ENCODE data around the gene PIGZ. TPM values are rescaled to one million over a fixed set of nuclear protein-coding genes. Genes with fewer than 3 reads are reported as not detected.

The PIGZ gene
- total RNA-seq, 1 donor from 2014 or later, result 0.88 TPM

- Histone ChIP-seq H3K4me3 (ENCODE audit: low read depth, low read length) (no peak overlapping the region), H3K36me3 (ENCODE audit: control insufficient read depth, insufficient read depth, low read length) (no peaks in the 10 kb centered on the region), H3K27me3 (ENCODE audit: control insufficient read depth, insufficient read depth, low read length) (peaks cover 7% of the 10 kb centered on the region)
- no peak for TF ChIP-seq CTCF (IDR thresholded peaks at IDR 0.05; ENCODE audit: insufficient read depth, low read length, poor library complexity, severe bottlenecking)
- DNase-seq (ENCODE audit: low read depth), result no peak
Observed at GRCh38 chr3:197012540-197012883, 43.9 kb upstream of the PIGZ start.

- H3K36me3 ChIP-seq (ENCODE audit: control insufficient read depth, insufficient read depth, low read length), result no peaks in the 10 kb centered on the region
- H3K4me3 ChIP-seq (ENCODE audit: low read depth, low read length), result no peak overlapping the region
- DNase-seq (ENCODE audit: low read depth), result no peak
- H3K27me3 ChIP-seq (ENCODE audit: control insufficient read depth, insufficient read depth, low read length), result peaks cover 7% of the 10 kb centered on the region
- TF ChIP-seq CTCF (IDR thresholded peaks at IDR 0.05; ENCODE audit: insufficient read depth, low read length, poor library complexity, severe bottlenecking), result no peak
Observed at GRCh38 chr3:197011780-197012539, 43.3 kb upstream of the PIGZ start.

- Histone ChIP-seq H3K27me3 (ENCODE audit: control insufficient read depth, insufficient read depth, low read length) (peaks cover 7% of the 10 kb centered on the region), H3K4me3 (ENCODE audit: low read depth, low read length) (no peak overlapping the region), H3K36me3 (ENCODE audit: control insufficient read depth, insufficient read depth, low read length) (no peaks in the 10 kb centered on the region)
- no peak for DNase-seq (ENCODE audit: low read depth)
- TF ChIP-seq CTCF (IDR thresholded peaks at IDR 0.05; ENCODE audit: insufficient read depth, low read length, poor library complexity, severe bottlenecking), result no peak
Observed at GRCh38 chr3:197010556-197011351, 42.1 kb upstream of the PIGZ start.

- Histone ChIP-seq H3K27me3 (ENCODE audit: control insufficient read depth, insufficient read depth, low read length) (peaks cover 4% of the 10 kb centered on the region), H3K4me3 (ENCODE audit: low read depth, low read length) (no peak overlapping the region), H3K36me3 (ENCODE audit: control insufficient read depth, insufficient read depth, low read length) (no peaks in the 10 kb centered on the region)
- no peak for TF ChIP-seq CTCF (IDR thresholded peaks at IDR 0.05; ENCODE audit: insufficient read depth, low read length, poor library complexity, severe bottlenecking)
- no peak for DNase-seq (ENCODE audit: low read depth)
Observed at GRCh38 chr3:197009532-197010019, 40.9 kb upstream of the PIGZ start.

- H3K27me3 ChIP-seq (ENCODE audit: control insufficient read depth, insufficient read depth, low read length), result peaks cover 4% of the 10 kb centered on the region
Observed at GRCh38 chr3:197008436-197009209, 40.0 kb upstream of the PIGZ start.

More at GRCh38 chr3:197008436-197009209, 40.0 kb upstream of the PIGZ start:
- H3K4me3 ChIP-seq (ENCODE audit: low read depth, low read length), result no peak overlapping the region
- H3K36me3 ChIP-seq (ENCODE audit: control insufficient read depth, insufficient read depth, low read length), result no peaks in the 10 kb centered on the region
- no peak for TF ChIP-seq CTCF (IDR thresholded peaks at IDR 0.05; ENCODE audit: insufficient read depth, low read length, poor library complexity, severe bottlenecking)
- no peak for DNase-seq (ENCODE audit: low read depth)
